Measurements from ENCODE around the gene GRID1.

GRID1 gene

DNA sequence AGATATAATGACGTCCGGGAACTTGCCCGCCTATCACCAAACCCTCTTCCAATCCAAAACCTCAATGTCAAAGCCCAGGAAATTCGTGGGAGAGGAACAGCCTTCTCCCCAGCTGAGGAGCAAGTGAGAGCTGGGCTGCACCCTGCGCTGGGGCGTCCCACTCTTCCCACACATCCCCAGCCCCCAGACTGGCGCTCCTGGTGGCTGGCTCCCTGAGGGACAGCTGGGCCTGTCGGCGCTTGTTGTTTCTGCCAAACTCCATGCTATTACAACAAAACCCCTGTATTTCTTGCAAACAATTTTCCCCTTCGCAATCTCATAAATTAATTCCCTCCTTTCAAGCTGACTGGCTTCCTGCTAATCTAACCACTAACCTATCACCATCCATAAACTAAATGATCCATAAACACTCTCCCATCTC lies 53.0 kb downstream of the GRID1 start:
- TF ChIP-seq, protein P1, sequence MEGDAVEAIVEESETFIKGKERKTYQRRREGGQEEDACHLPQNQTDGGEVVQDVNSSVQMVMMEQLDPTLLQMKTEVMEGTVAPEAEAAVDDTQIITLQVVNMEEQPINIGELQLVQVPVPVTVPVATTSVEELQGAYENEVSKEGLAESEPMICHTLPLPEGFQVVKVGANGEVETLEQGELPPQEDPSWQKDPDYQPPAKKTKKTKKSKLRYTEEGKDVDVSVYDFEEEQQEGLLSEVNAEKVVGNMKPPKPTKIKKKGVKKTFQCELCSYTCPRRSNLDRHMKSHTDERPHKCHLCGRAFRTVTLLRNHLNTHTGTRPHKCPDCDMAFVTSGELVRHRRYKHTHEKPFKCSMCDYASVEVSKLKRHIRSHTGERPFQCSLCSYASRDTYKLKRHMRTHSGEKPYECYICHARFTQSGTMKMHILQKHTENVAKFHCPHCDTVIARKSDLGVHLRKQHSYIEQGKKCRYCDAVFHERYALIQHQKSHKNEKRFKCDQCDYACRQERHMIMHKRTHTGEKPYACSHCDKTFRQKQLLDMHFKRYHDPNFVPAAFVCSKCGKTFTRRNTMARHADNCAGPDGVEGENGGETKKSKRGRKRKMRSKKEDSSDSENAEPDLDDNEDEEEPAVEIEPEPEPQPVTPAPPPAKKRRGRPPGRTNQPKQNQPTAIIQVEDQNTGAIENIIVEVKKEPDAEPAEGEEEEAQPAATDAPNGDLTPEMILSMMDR (IDR thresholded peaks at IDR 0.05; ENCODE audit: insufficient read depth, missing control alignments) = no peak
- no peak for FAIRE-seq
- DNase-seq (ENCODE audit: insufficient read length, low spot score) = no peak

- DNase-seq (ENCODE audit: insufficient read length, low spot score) = no peak
- TF ChIP-seq, protein P1 (IDR thresholded peaks at IDR 0.05; ENCODE audit: insufficient read depth, missing control alignments) = no peak
- no peak for FAIRE-seq
Observed at GRCh38 chr10:86312701-86313270, 53.8 kb downstream of the GRID1 start.

- FAIRE-seq (no peak), DNase-seq (ENCODE audit: insufficient read length, low spot score) (no peak)
- TF ChIP-seq, protein P1 (IDR thresholded peaks at IDR 0.05; ENCODE audit: insufficient read depth, missing control alignments) = no peak
Observed at GRCh38 chr10:86311906-86312305, 54.7 kb downstream of the GRID1 start.

DNA sequence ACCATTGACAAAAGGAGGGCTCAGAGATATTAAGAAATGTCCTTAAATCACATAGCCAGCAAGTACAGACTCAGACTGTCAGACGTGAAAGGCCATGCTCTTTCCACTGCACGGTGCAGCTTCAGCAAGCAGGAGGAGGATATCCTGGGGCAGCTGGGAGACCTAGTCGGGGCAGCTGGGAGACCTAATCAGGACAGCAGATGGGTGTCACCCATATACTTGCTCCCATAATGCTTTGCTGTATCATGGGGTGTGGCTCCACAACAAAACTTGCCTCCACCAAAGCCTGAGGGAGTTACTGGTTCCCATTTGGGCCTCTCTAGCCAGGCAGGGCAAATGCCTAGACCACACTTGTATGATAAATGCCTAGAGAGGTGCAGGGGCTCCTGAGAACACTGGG lies 55.4 kb downstream of the GRID1 start:
- FAIRE-seq = no peak
- TF ChIP-seq, protein P1 (IDR thresholded peaks at IDR 0.05; ENCODE audit: insufficient read depth, missing control alignments) = no peak
- DNase-seq (ENCODE audit: insufficient read length, low spot score) = no peak

DNA sequence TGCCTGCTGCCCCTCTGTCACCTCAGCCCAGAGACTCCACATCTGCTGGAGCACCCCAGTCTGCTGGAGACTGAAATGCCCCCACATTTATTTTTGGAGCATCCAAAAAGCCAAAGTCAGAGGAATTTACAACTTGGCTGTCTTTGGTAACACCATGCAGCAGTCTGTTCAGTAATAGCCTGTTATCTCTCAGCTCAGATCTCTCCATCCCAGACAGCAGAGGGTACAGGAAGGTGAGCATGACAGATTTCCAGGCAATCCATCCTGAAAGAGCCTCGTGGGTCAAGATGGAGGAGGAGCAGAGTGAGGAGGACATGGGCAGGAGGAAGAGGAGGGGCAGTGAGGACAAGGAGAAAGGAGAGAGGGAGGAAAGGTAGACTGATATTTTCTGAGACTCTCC lies 55.9 kb downstream of the GRID1 start:
- TF ChIP-seq, protein P1 (IDR thresholded peaks at IDR 0.05; ENCODE audit: insufficient read depth, missing control alignments) = no peak
- DNase-seq (ENCODE audit: insufficient read length, low spot score) (no peak), FAIRE-seq (no peak)

DNA sequence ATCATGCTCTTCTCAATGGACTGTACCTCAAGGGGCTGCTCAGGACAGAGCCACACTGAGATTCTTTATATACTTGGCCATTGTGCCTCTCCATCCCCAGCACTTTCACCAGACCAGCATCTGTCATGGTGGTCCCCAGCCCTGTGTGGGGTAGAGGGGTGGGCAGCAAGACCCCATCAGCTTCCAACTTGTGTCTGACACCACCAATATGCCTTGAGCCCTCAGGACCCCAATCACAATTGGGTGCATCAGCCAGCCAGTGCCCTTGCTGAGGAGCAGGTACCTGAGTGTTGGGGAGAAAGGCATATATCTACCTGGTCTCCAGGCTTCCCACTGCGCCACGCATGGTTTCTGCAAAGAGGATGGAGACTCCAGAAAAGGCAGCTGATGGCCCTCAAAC lies 56.3 kb downstream of the GRID1 start:
- FAIRE-seq (no peak), DNase-seq (ENCODE audit: insufficient read length, low spot score) (no peak)
- TF ChIP-seq, protein P1 (IDR thresholded peaks at IDR 0.05; ENCODE audit: insufficient read depth, missing control alignments) = no peak

DNA sequence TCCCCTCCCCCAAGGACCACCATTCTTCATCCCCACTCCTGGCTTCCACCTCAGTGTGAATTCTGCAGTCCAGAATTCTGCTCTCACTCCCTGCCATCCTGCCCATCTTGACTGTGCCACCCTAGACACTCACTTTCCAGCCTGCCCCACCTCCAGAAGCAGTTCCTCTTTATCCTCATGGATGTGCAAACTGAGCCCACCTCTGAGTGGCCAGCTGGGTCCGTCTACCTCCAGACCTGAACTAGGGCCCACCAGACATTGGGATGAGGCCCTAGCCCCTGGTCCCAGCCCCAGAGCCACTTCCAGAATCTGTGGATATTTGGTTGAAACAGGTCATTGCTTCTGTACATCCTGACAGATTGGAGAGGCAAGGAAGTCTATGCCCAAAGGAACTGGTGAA lies 58.5 kb downstream of the GRID1 start:
- DNase-seq (ENCODE audit: insufficient read length, low spot score) (no peak), FAIRE-seq (no peak)
- TF ChIP-seq, protein P1 (IDR thresholded peaks at IDR 0.05; ENCODE audit: insufficient read depth, missing control alignments) = no peak
